DOHH2 (cell line): ENCODE measurements around the gene PEX1.

Experiments
- H3F3A ChIP-seq: fragments of 200-600 bp; sonication (generic), shearing (Covaris generic); 2 replicates; pipeline ENCODE4 v1.6.0; 2016; ENCODE audit warnings: antibody characterized with exemption, mild to moderate bottlenecking; ENCODE audit not compliant: control insufficient read depth, insufficient read depth
- H3K27ac ChIP-seq: fragments of 200-600 bp; sonication (generic); 2 replicates; pipeline ENCODE4 v1.5.1; 2014; ENCODE audit warnings: low read depth, mild to moderate bottlenecking, low read length, moderate library complexity
- H3K27me3 ChIP-seq: fragments of 200-600 bp; sonication (generic); 2 replicates; pipeline ENCODE4 v1.6.1; 2014; ENCODE audit warnings: mild to moderate bottlenecking, low read length, mixed read lengths; ENCODE audit not compliant: control insufficient read depth
- H3K36me3 ChIP-seq: fragments of 200-600 bp; sonication (generic); 2 replicates; pipeline ENCODE4 v1.6.1; 2014; ENCODE audit warnings: mild to moderate bottlenecking, low read length, moderate library complexity, mixed read lengths; ENCODE audit not compliant: control insufficient read depth
- H3K4me1 ChIP-seq: fragments of 200-600 bp; sonication (generic); 2 replicates; pipeline ENCODE4 v1.6.1; 2014; ENCODE audit warnings: mild to moderate bottlenecking, low read length, mixed read lengths; ENCODE audit not compliant: control insufficient read depth
- H3K4me2 ChIP-seq: fragments of 200-600 bp; sonication (generic); 2 replicates; pipeline ENCODE4 v1.6.0; 2014; ENCODE audit warnings: mild to moderate bottlenecking, low read length, moderate library complexity
- H3K4me3 ChIP-seq: fragments of 200-600 bp; sonication (generic); 2 replicates; pipeline ENCODE4 v1.5.1; 2014; ENCODE audit warnings: mild to moderate bottlenecking, low read length, mixed read lengths
- H3K79me2 ChIP-seq: fragments of 200-600 bp; sonication (generic); 2 replicates; pipeline ENCODE4 v1.6.1; 2014; ENCODE audit warnings: mild to moderate bottlenecking, low read length, mixed read lengths; ENCODE audit not compliant: control insufficient read depth
- H3K9me2 ChIP-seq: fragments of 200-600 bp; sonication (generic); replicated peaks from 2 replicates; pipeline ENCODE4 v1.6.1; 2014; ENCODE audit warnings: mild to moderate bottlenecking, low read length, mixed read lengths; ENCODE audit not compliant: control insufficient read depth
- H3K9me3 ChIP-seq: fragments of 200-600 bp; sonication (generic); 2 replicates; pipeline ENCODE4 v1.6.1; 2014; ENCODE audit warnings: antibody characterized with exemption, low read length, mixed read lengths; ENCODE audit not compliant: control insufficient read depth, insufficient read depth
- H4K20me1 ChIP-seq: fragments of 200-600 bp; sonication (generic); 2 replicates; pipeline ENCODE4 v1.6.0; 2014; ENCODE audit warnings: low read depth, mild to moderate bottlenecking, antibody characterized with exemption, low read length, moderate library complexity; ENCODE audit not compliant: control insufficient read depth, insufficient read depth
- EZH2phosphoT487 ChIP-seq: fragments of 200-600 bp; sonication (generic); IDR thresholded peaks from 2 replicates; pipeline ENCODE4 v1.6.1; 2017; ENCODE audit warnings: borderline replicate concordance, mild to moderate bottlenecking, antibody characterized with exemption, low read length, moderate library complexity, mixed read lengths
- TF ChIP-seq, protein P1 (sequence below): fragments of 200-600 bp; sonication (generic); IDR thresholded peaks from one replicate; pipeline ENCODE4 v1.5.1; 2014; ENCODE audit warnings: antibody characterized with exemption, mild to moderate bottlenecking, low read depth, low read length; ENCODE audit not compliant: poor library complexity, severe bottlenecking

Gene PEX1

DNA sequence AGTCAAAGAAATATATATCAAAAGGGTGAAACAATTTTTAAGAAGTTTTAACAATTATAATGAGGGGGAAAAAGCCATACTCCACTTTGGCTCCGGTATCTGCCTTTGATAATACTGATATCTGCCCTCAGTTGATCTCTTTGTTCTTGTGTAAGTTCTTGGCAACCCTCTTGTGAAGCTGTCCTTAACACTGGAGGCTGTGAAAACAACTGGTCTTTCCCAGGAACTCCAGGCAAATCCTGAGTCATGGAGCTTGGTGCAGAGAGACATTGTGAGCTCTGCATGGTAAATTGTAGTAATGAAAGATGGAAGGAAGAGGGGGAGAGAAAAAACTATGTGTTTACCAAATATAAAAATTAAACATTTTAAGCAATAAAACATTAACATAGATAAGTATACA is 38.7 kb downstream of the PEX1 start:
- H3K4me2 ChIP-seq, result no peak overlapping the region
- no peaks in the 10 kb centered on the region for H4K20me1 ChIP-seq
- H3K79me2 ChIP-seq, result no peaks in the 10 kb centered on the region
- no peak overlapping the region for H3K27ac ChIP-seq
- no peaks in the 10 kb centered on the region for H3K9me3 ChIP-seq
- no peaks in the 10 kb centered on the region for H3K27me3 ChIP-seq
- H3K4me1 ChIP-seq, result no peaks in the 10 kb centered on the region
- H3K36me3 ChIP-seq, result peaks cover 70% of the 10 kb centered on the region
- H3K4me3 ChIP-seq, result no peak overlapping the region
- peaks cover 2% of the 10 kb centered on the region; the same call in 1 of the 2 replicates for H3F3A ChIP-seq
- TF ChIP-seq, protein P1, sequence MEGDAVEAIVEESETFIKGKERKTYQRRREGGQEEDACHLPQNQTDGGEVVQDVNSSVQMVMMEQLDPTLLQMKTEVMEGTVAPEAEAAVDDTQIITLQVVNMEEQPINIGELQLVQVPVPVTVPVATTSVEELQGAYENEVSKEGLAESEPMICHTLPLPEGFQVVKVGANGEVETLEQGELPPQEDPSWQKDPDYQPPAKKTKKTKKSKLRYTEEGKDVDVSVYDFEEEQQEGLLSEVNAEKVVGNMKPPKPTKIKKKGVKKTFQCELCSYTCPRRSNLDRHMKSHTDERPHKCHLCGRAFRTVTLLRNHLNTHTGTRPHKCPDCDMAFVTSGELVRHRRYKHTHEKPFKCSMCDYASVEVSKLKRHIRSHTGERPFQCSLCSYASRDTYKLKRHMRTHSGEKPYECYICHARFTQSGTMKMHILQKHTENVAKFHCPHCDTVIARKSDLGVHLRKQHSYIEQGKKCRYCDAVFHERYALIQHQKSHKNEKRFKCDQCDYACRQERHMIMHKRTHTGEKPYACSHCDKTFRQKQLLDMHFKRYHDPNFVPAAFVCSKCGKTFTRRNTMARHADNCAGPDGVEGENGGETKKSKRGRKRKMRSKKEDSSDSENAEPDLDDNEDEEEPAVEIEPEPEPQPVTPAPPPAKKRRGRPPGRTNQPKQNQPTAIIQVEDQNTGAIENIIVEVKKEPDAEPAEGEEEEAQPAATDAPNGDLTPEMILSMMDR, result no peak
- no peak for TF ChIP-seq EZH2phosphoT487
- no peaks in the 10 kb centered on the region for H3K9me2 ChIP-seq

DNA sequence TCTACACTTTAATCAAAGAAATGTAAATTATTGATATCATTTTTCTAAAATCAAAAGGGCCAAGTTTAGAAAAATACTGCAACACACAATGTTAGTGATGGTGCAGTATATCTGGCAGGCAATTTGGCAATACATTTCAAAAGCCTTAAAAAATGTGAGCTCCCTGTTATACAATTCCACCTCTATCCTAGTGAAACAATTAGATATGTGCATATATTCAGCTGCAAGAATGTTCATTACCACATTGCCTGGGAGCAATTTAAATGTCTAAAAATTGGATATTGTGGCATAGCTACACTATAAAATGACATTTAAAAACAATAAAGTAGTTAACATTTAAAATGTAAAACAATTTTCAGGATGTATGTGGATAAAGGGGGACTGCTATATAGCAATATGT is 40.5 kb downstream of the PEX1 start:
- Histone ChIP-seq H3K27ac (no peak overlapping the region), H3K9me3 (no peaks in the 10 kb centered on the region), H3K4me1 (no peaks in the 10 kb centered on the region), H3K79me2 (no peaks in the 10 kb centered on the region), H3K4me2 (no peak overlapping the region), H4K20me1 (no peaks in the 10 kb centered on the region), H3K9me2 (no peaks in the 10 kb centered on the region), H3K27me3 (no peaks in the 10 kb centered on the region), H3K36me3 (peaks cover 63% of the 10 kb centered on the region), H3K4me3 (no peak overlapping the region), H3F3A (peaks cover 2% of the 10 kb centered on the region; the same call in 1 of the 2 replicates)
- TF ChIP-seq, protein P1, result no peak
- TF ChIP-seq EZH2phosphoT487, result no peak

DNA sequence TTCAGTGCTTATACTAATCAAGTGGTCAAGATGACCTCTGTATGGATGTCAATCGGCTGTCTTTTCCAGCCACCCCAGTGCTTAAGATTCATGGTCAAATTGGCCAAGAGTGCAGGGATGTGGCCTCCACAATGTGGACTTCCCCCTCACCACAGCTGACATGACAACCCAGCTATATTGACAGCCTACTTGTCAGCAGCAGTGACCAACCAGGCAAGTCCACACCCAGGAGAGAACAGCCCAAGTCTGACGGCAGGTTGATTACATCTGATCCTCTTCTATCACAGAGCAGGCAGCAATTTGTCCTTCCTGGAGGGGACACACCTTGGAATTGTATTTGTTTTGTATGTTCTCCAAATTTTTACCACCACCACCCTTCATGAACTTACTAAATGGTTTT is 42.3 kb downstream of the PEX1 start:
- Histone ChIP-seq H3K9me3 (no peaks in the 10 kb centered on the region), H3K9me2 (no peaks in the 10 kb centered on the region), H3K27ac (no peak overlapping the region), H3K36me3 (peaks cover 46% of the 10 kb centered on the region), H3K4me1 (no peaks in the 10 kb centered on the region), H3F3A (no peaks in the 10 kb centered on the region), H3K4me2 (no peak overlapping the region), H3K27me3 (no peaks in the 10 kb centered on the region), H4K20me1 (no peaks in the 10 kb centered on the region), H3K79me2 (no peaks in the 10 kb centered on the region), H3K4me3 (no peak overlapping the region)
- no peak for TF ChIP-seq EZH2phosphoT487
- TF ChIP-seq, protein P1, result no peak
